Esophagus squamous epithelium (tissue), 5 donors: Measurements from ENCODE around the gene TPD52L3. TPM values are rescaled to one million over a fixed set of nuclear protein-coding genes. Genes with fewer than 3 reads are reported as not detected.

ENCODE experiments used
- DNase-seq: peaks from one replicate; lab custom pipeline; 2025; lab: John Stamatoyannopoulos, UW
- H3K27ac ChIP-seq, 4 donors: fragments of 200-600 bp; sonication (generic); one replicate each; pipeline ENCODE4 v1.5.1; 2016 to 2019; ENCODE audit warnings: mild to moderate bottlenecking in 1 of 4
- H3K27me3 ChIP-seq, 4 donors: fragments of 200-600 bp; sonication (generic); 1 replicate in 3 of 4; 2 replicates in 1 of 4; pipeline versions ENCODE4 v1.5.1 to v1.6.0; 2017 to 2021; ENCODE audit warnings: antibody characterized with exemption in 1 of 4
- H3K36me3 ChIP-seq, 3 donors: fragments of 200-600 bp; sonication (generic); one replicate each; pipeline ENCODE4 v1.5.1; 2016 to 2019
- H3K4me1 ChIP-seq, 3 donors: fragments of 200-600 bp; sonication (generic); one replicate each; pipeline ENCODE4 v1.5.1; 2017 to 2019
- H3K4me3 ChIP-seq, 4 donors: fragments of 200-600 bp; sonication (generic); 1 replicate in 3 of 4; 2 replicates in 1 of 4; pipeline ENCODE4 v1.5.1; 2016 to 2019; ENCODE audit warnings: mild to moderate bottlenecking in 2 of 4, moderate library complexity in 1 of 4
- H3K9me3 ChIP-seq, 3 donors: fragments of 200-600 bp; sonication (generic); one replicate each; pipeline ENCODE4 v1.5.1; 2016 to 2019
- CTCF ChIP-seq, 6 experiments: fragments of 450-650 bp in 4 of 6; fragments of 200-600 bp in 2 of 6; sonication (generic) in 2 of 6; IDR thresholded peaks; one replicate each; pipeline ENCODE4 v1.5.1; 2016 to 2019; ENCODE audit warnings: antibody characterized with exemption in 6 of 6, mild to moderate bottlenecking in 4 of 6, moderate library complexity in 4 of 6
- POLR2A ChIP-seq, 4 donors: fragments of 450-650 bp; IDR thresholded peaks; one replicate each; pipeline ENCODE4 v1.6.1; 2017; ENCODE audit warnings: antibody characterized with exemption in 4 of 4, mild to moderate bottlenecking in 4 of 4, moderate library complexity in 3 of 4
- WGBS, 2 donors: methylation state at CpG; one replicate each; pipeline ENCODE4 v1.1.5; 2018; 5-methylcytosine and 5-hydroxymethylcytosine counted together
- intact Hi-C: fragments of 100-400 bp; cut with DNase I; formaldehyde crosslinking; loops from one replicate; pipeline ENCODE4 v1.15.0; 2022
- total RNA-seq, 4 donors: library from RNA; depleted of rRNA; stranded (reverse); fragments of >200 nt; gene quantifications; one replicate each; pipeline ENCODE4 v1.1.0, GENCODE V29; 2016
- donor health status: DM: yes; HTN: yes; CAD: no.

The TPD52L3 gene
- total RNA-seq, 4 donors from 2014 or later = not detected

GRCh38 chr9:6354072-6354686 lies 26.0 kb downstream of the TPD52L3 start:
- no peaks in the 10 kb centered on the region for H3K36me3 ChIP-seq
- no peak overlapping the region for H3K4me3 ChIP-seq
- H3K27me3 ChIP-seq = no peaks in the 10 kb centered on the region
- WGBS, 2 donors = 2 to 9% methylated on average over 3 of the region's 3 CpGs
- TF ChIP-seq POLR2A (IDR thresholded peaks at IDR 0.05) (no peak), CTCF (IDR thresholded peaks at IDR 0.05) (peak; percentile 51 to 83 (median 74))
- peaks cover 0 to 4% (median 0%) of the 10 kb centered on the region in 3 donors for H3K4me1 ChIP-seq
- H3K9me3 ChIP-seq = no peaks in the 10 kb centered on the region
- DNase-seq = no peak
- intact Hi-C loops = no loop called here
- no peak overlapping the region for H3K27ac ChIP-seq

- intact Hi-C loops = loop anchor here (5.0 kb wide), 1 partner anchor 212 kb away; no protein-coding TSS in a partner anchor
- Histone ChIP-seq H3K27me3 (no peaks in the 10 kb centered on the region), H3K4me1 (peaks cover 0 to 4% (median 0%) of the 10 kb centered on the region in 3 donors), H3K36me3 (no peaks in the 10 kb centered on the region), H3K4me3 (no peak overlapping the region), H3K27ac (no peak overlapping the region), H3K9me3 (no peaks in the 10 kb centered on the region)
- WGBS, 2 donors = 32 to 46% methylated on average over 2 of the region's 2 CpGs
- no peak for TF ChIP-seq CTCF (IDR thresholded peaks at IDR 0.05)
- no peak for TF ChIP-seq POLR2A (IDR thresholded peaks at IDR 0.05)
- DNase-seq = no peak
These were observed 27.6 kb downstream of the TPD52L3 start for GRCh38 chr9:6355728-6356127.

- Histone ChIP-seq H3K27me3 (no peaks in the 10 kb centered on the region), H3K4me3 (no peak overlapping the region), H3K9me3 (no peaks in the 10 kb centered on the region), H3K27ac (no peak overlapping the region), H3K4me1 (peaks cover 0 to 4% (median 0%) of the 10 kb centered on the region in 3 donors), H3K36me3 (no peaks in the 10 kb centered on the region)
- no peak for DNase-seq
- intact Hi-C loops = loop anchor here (5.0 kb wide), 1 partner anchor 211 kb away; no protein-coding TSS in a partner anchor
- TF ChIP-seq POLR2A (IDR thresholded peaks at IDR 0.05) = no peak
- no peak for TF ChIP-seq CTCF (IDR thresholded peaks at IDR 0.05)
- 56 to 100% methylated on average over 1 of the region's 1 CpG for WGBS, 2 donors
These were observed 28.3 kb downstream of the TPD52L3 start for GRCh38 chr9:6356441-6356840.

GRCh38 chr9:6356904-6357303 lies 28.7 kb downstream of the TPD52L3 start:
- H3K36me3 ChIP-seq = no peaks in the 10 kb centered on the region
- 67 to 82% methylated on average over 1 of the region's 1 CpG for WGBS, 2 donors
- DNase-seq = no peak

More at GRCh38 chr9:6356904-6357303, 28.7 kb downstream of the TPD52L3 start:
- no peak for TF ChIP-seq CTCF (IDR thresholded peaks at IDR 0.05)
- no peak for TF ChIP-seq POLR2A (IDR thresholded peaks at IDR 0.05)
- H3K27me3 ChIP-seq = no peaks in the 10 kb centered on the region
- H3K27ac ChIP-seq = no peak overlapping the region
- no peak overlapping the region for H3K4me3 ChIP-seq
- intact Hi-C loops = loop anchor here (5.0 kb wide), 1 partner anchor 210 kb away; no protein-coding TSS in a partner anchor
- peaks cover 0 to 4% (median 0%) of the 10 kb centered on the region in 3 donors for H3K4me1 ChIP-seq
- no peaks in the 10 kb centered on the region for H3K9me3 ChIP-seq
